HG03196 (cell line): ENCODE data around the gene FCAMR.

Experiments used
- ATAC-seq: cut with Tn5 transposase; IDR thresholded peaks from one replicate; pipeline ENCODE4 v1.9.1; 2021; ENCODE audit not compliant: unreplicated experiment

The FCAMR gene

DNA sequence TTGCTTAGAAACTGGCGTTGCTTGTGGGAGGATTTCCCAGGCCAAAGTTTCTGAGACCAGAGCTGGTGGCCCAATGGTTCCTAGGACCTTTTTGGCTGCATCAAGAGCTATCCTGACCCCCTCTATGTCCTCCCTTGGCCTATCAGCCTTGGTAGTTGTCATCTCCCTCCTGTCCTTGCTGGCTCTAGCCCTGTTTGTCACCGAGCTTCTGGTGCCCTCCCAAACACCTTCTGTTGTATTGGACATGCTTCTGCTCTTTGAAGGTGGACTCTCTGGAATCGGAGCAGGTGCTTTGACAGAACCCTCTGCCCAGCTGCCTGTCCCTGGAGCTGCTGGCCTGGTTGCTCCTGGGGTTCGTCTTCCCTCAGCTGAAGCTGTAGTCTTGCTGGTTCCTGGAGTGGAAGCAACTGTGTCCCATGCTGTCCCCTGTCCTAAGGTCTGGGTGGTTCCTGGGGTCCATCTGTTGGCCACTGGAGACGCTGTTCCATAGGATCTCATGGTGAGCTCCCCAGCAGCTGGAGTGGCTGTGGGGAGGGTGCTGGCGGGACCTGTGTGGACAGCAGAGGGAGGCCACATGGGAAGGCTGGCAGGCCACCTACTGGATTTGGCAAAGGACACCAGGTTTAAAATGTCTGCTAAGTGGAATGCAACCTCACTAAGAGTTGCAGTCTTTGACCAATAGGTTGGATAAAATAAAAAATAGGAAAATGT is 9.4 kb downstream of the FCAMR start:
- ATAC-seq: no peak

DNA sequence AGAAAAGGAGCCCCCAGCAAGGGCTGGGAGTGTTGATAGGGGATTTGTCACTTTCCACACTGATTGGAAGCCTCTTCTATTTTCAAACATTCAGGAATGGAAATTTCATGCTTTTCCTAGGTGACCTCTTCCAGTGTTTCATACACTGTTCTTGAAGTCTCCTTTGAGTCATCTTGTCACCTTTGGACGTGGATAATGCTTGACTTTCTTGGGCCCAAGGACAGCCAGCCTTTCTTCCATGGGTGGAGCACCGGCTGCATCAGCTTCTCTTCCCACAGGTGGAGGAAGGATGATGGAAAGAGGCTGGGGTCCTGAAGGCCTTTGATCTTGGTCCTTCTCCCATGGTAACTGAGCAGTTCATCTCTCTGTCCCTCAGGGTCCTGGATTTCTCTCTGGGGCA is 12.1 kb downstream of the FCAMR start:
- ATAC-seq: no peak

DNA sequence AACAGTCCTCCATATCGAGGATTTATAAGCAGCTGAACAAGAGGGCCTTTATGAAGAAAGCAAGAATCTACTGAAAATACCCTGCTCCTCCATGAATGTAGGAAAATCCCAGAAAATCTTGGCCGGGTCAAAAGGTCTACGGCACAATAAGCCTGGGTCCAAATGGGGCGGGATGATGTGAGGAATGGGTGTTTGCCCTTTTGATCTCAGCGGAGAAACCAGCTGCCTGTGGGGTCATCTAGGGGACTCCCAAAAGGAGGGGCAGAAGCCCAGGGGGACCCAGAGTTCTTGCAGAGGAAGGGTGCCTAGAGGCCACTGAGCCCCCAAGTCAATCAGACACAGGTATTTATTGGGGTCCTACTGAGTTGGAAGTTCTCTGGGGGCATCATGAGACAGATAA is 12.6 kb downstream of the FCAMR start:
- no peak for ATAC-seq

DNA sequence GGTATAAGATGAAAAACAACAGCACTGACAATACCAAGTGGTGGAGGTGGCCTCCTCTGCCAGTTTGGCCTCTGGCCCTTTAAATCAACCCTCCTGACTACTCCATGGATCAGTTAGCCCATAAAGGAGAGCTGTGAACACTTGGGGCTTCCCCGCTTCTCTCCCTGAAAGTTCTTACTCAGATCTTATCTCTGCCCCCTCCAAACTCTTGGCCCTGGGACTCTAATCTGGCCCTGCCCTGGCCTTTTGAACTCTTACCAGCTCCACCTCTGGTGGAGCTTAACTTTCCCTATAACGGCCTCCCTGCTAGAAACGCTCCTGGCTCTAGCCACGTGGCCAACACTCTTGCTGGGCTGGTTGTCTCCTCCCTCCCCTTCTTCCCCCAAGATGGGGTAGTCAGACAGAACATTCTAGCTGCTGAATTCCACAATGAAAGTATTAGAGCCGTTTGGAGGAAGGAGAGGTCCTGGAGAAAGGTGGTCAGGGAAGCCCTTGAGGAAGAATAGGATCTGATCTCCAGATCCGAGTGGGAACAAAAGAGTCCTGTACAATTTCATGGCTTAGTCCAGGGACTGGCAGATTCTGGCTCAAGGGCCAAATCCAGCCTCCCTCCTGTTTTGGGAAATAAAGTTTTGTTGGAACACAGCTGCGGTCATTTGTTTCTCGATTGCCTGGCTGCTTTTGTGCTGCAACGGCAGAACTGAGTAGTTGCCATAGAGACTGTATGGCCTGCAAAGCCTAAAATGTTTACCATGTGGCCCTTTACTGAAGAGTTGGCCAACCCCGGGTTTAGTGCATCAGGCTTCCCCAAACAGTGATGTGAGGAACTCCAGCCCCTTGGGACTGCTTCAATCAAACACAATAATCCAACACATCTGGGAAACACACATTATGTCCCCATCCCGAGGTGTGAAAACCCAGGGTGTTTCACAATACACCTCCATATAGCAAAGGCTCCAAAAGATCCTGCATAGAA is 14.5 kb downstream of the FCAMR start:
- ATAC-seq: peak; percentile 34

DNA sequence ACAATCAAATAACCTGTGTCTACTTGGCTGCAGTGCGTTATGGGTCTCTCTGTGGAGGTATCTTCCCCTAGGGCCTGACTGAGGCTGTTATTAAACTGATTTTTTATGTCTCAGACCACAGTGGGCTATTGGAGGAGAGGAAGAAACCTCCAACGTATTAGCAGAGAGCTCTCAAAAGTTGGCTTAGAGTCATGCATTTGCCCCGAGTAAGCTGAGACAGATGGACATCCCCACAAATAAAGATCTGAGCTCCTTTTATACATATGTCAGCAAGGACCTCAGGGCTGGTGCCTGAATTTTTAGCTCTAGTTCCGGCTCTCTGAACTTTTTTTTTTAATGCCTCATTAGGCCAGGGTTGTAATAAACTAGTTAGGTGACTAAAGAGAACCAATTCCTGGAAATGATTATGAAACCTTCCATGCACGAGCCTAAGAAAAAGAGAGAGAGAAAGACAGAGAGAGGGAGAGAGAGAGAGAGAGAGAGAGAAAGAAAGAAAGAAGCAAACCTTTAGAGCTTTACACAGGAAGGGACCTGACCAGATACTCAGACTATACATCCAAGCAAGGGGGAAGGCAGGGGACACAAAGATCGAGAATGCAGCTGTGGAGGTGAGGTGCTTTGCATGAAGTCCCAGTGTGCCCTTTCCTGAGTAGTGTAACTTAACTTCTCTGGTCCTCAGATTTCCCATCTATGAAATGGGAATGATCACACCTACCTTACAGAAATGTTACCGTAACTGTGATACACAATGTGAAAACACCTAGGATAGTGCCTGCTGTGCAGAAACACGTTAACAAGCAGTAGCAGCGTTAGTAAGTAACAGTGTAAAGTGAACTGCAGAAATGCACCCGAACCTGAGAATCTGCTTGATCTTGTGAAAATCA is 15.6 kb downstream of the FCAMR start:
- ATAC-seq: no peak

DNA sequence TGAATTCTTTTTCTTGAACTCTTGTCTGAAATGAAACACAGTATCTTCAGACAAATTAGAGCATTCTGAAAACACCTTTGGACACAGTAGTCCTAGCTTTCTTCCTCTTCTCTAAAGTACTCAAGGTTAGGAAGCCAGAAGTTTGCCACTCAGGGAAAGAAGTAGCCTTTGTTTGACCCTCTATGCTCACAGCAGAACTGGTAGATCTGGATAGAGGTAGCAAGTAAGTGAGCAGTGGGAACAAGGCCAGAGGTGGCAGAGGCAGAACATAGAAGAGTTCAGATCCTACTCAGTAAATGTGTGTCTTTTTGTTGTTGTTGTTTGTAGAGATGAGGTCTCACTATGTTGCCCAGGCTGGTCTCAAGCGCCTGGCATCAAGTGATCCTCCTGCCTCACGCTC is 16.6 kb downstream of the FCAMR start:
- no peak for ATAC-seq

DNA sequence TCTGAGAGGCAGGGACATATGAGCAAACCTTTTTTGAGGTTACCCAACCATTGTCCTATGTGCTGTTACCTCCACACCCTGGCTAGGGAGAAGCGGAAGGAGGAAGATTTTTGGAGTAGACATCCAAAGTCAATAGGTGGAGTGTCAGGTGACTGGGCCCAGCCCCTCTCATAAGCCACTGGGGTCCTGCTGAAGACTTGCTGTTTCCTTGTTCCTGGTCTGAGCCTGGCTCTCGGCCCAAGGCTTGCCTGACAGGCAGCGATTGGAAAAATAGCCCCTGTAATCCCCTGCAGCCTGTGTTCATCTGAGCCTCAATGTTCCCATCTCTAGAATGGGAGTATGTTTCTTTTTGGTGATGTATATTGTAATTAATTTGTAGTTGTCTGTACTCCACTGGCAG is 17.1 kb downstream of the FCAMR start:
- ATAC-seq: no peak

DNA sequence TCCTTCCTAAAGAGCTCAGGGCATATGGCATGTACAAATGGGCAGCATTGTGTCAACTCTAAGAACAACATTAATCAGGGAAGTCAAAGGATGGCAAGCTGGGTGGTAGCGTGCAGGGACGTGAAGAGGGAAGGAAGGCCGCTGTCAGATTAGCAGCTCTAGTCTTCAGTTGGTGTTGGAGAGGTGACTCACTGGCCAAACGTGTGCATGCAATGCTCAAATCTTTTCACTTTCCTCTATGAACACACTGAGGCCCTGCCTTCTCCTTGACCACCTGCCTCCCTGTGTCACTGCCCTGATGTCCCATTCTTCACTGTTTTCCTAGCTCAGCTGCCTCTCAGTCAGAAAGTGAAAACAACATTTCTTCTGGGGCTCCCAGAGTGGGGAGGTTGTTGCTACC is 18.1 kb downstream of the FCAMR start:
- peak; percentile 42 for ATAC-seq

DNA sequence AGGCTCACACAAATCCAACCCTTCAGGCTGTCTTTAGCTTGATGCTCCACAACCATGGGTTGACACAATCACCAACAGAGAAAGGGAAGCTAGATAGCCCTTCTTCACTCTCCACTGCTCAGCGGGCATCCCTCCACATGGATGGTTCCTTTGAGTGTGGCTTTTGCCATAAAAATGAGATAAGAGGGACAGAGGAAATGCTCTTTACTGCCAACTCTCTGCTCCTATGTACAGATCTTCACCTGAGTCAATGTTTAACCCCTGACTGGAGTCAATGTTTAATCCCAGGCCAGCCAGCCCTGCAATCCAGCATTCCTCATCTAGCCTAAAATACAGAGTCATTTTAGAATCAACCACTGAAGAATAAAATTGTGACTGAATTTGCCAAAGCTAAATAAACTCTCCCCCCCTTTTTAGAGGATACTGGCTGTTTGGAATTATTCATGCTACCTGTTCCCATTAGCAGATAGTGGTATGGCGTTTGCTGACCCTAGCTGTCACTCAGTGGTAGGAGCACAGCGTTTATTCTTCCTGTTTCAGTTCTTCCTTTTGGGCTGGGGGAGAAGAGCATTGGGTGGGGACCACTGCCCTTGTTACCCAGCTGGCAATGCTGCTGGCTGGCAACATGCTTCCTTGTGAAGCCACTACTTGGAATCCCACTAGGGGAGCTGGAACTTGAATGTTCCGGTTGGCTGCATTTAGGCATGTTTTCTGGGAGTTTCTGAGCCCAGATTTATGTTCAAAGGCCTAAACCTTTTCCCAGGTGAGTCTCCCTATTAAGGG is 18.8 kb downstream of the FCAMR start:
- ATAC-seq: no peak

DNA sequence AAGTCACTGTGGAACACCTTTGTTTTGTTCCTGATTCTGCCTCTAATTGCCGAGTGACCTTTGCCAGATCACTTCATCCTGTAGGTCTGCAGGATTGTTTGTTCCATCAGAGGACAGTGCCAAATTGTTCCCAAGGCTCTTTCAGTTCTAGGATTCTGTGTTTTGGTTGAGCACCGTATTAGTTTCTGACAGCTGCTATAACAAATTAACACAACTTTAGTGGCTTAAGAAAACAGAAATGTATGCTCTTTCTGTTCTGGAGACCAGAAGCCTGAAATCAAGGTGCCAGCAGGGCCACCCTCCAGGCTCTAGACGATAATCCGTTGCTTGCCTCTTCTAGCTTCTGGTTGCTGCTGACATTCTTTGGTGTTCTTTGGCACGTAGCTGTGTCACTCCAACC is 20.6 kb downstream of the FCAMR start:
- ATAC-seq: no peak

DNA sequence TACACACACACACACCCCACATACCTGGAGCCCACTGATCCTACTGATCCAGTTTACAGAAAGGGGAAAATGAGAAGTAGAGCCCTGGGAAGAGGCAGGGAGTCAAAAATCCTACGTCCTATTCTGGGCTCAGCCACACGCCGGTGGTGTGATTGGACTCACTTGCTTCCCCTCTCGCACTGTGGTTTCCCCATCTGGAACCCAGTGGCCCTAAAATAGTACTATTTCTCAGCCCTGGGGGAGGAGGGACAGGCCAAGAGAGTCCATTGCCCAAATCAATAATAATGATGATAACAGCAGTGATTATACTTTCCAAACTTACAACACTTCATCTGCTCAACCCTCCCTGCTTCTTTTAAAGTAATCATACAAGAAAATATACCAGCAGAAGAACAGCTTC is 21.1 kb downstream of the FCAMR start:
- ATAC-seq: no peak

DNA sequence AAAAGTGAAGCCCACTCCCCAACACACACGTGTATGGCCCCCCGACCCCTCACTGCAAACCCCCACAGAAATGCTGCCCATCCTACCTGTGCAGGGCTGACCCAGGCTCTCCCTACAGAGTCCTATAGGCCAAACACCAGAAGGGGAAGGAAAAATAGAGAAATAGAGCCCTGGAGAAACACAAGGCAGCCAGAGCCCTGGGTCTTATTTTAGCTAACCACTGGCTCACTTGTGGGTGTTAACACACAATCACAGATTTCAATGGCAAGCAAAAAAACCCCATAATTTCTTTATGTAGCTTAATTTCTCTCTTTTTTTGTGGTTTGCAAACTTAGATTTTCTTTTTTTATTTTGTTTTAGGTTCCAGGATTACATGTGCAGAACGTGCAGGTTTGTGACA is 23.0 kb downstream of the FCAMR start:
- ATAC-seq: no peak

DNA sequence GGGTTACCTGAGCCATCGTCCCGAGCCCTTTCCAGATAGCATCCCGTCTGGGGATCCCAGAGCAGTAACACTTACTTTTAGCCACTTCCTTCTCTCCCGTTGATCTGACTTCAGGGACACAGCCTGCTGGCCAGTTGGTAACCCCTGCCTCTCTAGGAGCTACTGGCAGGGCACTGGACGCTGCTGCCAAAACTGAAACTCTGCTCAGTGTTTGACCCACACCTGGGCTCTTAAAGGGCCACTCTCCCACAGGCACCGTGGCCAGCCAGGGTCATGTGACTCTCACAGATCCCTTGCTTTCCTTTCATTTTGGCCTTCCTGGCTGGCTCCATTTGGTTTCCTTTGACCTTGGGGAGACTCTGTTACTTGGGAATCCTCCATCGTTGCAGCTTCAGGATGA is 24.0 kb downstream of the FCAMR start, which contains the start of gene PIGR:
Gene PIGR (minus strand): TSS at position 206 of the 400 bp plus-strand sequence. CDS start 5,935 bp downstream, outside the sequence.
- ATAC-seq: no peak

DNA sequence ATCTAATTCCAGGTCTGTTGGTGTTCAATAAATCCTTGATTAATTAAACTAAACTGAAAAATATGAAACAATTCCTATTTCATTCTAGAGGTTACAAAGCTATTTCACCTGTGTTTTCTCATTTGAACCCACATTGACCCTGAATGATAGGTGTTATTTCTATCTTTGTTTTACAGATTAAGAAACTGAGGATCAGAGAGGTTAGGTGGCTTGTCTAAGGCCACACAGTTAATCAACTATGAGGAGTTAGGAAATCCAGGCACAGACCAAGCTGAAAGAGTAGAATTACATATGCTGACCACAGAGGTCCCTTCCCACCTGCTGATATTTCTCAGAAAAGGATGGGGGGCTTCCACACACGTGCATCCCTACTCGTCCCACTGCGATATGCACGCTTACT is 24.5 kb downstream of the FCAMR start:
- ATAC-seq: no peak

DNA sequence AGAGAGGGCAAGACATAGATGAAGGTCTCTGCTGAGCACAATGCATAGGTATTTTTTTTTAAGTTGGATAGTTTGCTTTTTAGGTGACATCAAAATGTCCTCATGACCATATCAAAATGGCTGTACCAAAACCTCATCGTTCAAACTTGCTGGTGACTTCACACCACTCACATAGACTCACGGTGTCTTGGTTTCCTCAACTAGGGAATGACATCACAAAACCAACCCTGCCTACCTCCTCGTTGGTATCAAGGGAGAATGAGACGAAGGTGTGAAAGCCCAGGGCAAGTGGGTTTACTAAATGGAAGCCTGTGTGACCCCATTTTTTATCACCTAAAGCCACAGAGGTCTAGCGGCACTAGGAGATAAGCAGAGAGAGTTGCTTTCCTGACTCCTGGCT is 25.6 kb downstream of the FCAMR start:
- no peak for ATAC-seq

DNA sequence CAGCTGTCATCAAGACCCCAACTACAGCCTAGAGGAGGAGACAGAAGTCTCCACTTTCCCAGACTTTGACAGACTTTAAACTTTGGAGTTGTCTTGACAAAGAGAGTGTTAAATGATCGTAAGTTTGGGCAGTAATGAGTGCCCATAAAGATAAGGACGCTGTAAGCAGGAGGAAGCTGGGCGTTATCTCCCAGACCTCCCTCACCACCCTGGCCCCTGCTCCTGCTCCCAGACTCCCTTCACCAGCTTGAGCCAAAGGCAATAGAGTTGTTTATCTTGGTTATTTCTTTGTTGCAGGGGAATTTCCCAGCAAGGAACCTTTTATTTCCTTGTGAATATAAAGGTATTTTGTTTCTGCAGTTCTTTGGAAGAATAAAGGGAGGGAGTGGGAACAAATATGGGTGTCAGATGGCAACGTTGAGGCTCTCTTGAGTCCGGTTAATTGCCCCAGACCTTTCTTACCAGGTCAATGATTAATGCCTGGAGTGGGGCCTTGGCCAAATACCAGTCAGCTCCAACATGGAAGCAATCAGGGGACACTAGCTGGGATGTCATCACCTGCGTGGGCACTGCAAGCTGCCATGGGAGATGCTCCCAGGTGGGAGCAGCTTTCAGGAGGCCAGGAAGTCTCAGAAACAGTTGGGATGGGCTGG is 28.4 kb downstream of the FCAMR start:
- ATAC-seq: no peak

DNA sequence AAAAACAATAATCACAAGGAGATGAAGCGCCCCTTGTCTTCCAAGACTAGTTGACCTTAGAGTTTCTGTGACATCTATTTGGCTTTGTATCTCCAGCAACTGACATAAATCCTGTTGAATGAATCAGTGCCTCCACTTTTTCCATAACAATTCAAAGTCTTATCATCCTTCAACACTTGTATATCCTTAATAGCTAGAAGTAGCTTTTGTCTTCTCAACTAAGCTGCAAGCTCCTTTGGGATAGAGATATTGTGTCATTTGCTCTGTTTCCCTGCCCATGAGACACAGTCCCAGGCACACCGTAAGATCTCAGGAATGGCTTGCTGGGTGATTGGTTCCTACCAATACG is 29.7 kb downstream of the FCAMR start:
- ATAC-seq: no peak

DNA sequence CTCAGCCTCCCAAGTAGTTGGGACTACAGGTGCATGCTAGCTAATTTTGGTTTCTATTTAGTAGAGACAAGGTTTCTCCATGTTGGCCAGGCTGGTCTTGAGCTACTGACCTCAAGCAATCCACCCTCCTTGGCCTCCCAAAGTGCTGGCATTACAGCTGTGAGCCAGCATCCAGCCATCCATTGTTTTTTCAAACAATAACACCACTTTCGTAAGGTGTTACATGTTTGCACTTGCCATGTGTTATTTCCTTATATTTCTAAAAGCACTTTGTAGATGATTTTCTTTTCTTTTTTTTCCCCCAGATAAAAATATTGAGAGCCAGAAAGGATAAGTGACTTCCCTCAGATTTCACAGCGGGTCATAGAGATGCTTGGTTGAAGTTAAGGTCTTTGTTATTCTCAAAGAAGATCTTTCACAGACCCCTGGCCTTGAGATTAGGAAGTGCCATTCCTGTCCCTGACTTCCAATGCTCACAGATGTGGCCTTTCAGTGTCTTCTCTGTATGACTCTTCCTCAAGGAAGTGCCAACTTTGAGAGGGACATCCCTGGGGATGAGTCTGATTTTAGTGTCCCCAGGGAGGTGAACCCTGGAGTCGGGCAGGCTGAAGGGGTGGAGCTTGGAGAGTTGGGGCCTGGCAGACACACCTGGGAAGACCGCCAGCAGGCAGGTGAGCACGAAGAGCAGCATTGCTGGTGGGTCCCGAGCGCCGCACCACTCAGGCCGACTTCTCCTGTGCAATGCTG is 30.2 kb downstream of the FCAMR start:
- no peak for ATAC-seq

DNA sequence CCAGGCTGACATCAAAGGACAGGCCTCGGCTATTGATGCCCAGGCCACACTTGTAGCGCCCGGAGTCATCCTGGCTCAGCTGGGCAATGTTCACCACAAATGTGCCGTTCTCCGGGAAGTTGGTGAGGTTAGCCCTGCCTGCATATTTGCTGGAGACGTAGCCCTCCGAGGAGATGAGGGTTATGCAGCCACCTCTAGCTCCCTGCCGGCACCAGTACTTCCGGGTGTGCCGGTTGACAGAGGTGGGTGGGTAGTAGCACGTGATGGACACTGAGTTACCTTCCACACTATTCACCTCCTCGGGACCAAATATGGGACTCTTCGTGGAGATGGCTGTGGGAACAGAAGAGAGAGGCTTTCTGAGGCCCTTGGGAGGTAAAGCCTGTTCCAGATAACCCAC is 31.1 kb downstream of the FCAMR start:
- ATAC-seq: no peak
